Choroid plexus epithelial cell (primary cell): ENCODE data around the gene HOXC9.

Experiments
- DNase-seq: peaks from one replicate; pipeline ENCODE4 v3.0.0-alpha.2; 2010; ENCODE audit warnings: low read depth
- H3K4me3 ChIP-seq: 2 replicates; pipeline ENCODE4 v1.5.1; 2011; ENCODE audit warnings: low read depth, mild to moderate bottlenecking, control low read depth, low read length, moderate library complexity
- TF ChIP-seq, protein P1 (sequence below): conservative IDR thresholded peaks from 2 replicates; pipeline ENCODE4 v1.5.1; 2011; ENCODE audit warnings: low read depth, mild to moderate bottlenecking, control low read depth, inconsistent platforms, low read length, moderate library complexity

HOXC9 gene

DNA sequence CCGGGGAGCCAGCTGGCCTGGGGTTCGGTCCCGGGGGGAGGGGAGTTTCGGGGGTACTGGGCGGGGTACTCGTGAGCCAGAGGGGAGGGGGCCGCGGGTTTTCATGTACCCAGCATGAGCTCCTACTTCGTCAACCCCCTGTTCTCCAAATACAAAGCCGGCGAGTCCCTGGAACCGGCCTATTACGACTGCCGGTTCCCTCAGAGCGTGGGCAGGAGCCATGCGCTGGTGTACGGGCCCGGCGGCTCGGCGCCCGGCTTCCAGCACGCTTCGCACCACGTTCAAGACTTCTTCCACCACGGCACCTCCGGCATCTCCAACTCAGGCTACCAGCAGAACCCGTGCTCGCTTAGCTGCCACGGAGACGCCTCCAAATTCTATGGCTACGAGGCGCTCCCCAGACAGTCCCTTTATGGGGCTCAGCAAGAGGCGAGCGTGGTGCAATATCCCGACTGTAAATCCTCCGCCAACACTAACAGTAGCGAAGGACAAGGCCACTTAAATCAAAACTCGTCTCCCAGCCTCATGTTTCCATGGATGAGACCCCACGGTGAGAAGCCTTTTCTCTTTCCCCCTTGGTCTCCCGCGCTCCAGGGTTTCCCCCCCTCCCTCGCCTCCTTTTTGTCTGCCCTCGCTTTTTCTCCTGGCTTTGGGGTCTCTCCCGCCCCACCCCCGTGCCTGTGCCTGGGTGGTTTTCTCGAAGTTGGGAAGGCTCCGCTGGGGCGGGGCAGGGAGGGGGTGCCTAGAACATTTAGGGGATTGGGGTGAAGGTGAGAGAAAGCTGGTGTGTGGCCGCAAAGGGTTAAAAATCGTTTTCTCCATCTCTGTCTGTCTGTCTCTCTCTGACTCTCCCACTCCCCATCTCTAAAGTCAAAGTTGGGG, 9.5 kb downstream of the HOXC9 start:
- no peak overlapping the region for H3K4me3 ChIP-seq
- TF ChIP-seq, protein P1, sequence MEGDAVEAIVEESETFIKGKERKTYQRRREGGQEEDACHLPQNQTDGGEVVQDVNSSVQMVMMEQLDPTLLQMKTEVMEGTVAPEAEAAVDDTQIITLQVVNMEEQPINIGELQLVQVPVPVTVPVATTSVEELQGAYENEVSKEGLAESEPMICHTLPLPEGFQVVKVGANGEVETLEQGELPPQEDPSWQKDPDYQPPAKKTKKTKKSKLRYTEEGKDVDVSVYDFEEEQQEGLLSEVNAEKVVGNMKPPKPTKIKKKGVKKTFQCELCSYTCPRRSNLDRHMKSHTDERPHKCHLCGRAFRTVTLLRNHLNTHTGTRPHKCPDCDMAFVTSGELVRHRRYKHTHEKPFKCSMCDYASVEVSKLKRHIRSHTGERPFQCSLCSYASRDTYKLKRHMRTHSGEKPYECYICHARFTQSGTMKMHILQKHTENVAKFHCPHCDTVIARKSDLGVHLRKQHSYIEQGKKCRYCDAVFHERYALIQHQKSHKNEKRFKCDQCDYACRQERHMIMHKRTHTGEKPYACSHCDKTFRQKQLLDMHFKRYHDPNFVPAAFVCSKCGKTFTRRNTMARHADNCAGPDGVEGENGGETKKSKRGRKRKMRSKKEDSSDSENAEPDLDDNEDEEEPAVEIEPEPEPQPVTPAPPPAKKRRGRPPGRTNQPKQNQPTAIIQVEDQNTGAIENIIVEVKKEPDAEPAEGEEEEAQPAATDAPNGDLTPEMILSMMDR, result no peak
- DNase-seq, result no peak

DNA sequence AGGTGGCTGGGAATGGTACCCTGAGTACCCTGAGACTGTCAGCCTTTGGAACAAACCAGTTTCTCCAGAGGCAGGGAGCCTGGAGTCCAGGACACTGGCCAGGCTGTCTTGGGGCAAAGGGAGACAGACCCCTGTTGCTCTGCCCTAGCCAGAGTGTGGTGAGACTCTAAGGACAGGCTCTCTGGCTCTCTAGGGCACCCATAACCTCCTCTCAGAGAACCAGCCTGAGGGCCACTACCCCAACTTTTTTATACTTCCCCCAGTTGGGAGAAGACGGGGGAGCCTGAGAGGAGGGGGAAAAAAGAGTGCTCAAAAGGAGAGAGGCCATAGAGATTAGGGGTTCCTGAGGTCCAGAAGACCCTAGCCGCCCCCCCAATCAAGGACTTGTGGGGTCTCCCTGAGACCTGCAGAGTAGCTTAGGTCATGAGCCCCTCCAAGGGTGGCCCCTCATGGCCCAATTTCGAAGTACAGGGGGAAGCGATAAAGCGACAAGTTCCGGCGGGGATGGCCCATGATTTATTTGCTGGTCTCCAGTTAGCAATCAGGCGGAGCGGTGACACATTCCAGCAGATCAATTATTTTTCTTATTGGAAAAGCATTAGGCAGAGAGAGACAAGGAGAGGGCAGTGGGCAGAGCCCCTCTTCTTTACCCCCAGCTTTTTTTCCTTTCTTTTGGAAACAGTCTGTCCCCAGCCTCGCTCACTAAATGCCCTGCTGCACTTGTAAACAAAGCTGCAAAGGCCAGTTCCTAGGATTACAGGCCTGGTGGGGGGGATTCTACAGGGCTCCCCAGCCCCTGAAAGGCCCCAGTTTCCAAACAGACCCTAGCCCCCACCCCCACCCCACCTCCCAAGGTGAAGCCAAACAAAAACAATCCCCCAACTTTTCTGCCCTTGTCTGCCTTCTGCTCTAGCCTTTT, 10.4 kb downstream of the HOXC9 start:
- DNase-seq, result no peak
- no peak overlapping the region for H3K4me3 ChIP-seq

DNA sequence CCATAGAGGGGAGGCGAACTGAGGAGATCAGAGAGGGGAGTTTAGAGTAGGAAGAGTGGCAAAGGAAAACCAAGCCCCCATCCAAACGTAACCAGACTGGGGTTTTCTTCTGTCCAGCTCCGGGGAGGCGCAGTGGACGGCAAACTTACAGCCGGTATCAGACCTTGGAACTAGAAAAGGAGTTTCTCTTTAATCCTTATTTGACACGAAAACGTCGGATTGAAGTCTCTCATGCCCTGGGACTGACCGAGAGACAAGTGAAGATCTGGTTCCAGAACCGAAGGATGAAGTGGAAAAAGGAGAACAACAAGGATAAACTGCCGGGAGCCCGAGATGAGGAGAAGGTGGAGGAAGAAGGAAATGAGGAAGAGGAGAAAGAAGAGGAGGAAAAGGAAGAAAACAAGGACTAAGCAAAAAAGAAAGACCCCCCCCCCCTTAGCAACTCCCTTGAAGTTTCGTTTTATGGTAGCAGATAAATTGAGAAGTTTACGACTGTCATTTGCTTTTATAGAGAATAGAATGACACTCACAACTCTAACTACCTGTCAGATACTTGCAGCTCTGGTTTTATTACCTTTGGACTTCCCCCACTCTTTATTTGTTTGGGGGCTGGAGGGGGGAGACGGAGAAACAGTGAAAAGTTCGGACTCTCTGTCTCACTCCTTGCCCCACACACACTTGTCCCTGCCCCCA, 11.2 kb downstream of the HOXC9 start:
- no peak for DNase-seq
- TF ChIP-seq, protein P1, result no peak
- no peak overlapping the region for H3K4me3 ChIP-seq

More for the DNA sequence above, 10.4 kb downstream of the HOXC9 start:
- TF ChIP-seq, protein P1, result no peak

DNA sequence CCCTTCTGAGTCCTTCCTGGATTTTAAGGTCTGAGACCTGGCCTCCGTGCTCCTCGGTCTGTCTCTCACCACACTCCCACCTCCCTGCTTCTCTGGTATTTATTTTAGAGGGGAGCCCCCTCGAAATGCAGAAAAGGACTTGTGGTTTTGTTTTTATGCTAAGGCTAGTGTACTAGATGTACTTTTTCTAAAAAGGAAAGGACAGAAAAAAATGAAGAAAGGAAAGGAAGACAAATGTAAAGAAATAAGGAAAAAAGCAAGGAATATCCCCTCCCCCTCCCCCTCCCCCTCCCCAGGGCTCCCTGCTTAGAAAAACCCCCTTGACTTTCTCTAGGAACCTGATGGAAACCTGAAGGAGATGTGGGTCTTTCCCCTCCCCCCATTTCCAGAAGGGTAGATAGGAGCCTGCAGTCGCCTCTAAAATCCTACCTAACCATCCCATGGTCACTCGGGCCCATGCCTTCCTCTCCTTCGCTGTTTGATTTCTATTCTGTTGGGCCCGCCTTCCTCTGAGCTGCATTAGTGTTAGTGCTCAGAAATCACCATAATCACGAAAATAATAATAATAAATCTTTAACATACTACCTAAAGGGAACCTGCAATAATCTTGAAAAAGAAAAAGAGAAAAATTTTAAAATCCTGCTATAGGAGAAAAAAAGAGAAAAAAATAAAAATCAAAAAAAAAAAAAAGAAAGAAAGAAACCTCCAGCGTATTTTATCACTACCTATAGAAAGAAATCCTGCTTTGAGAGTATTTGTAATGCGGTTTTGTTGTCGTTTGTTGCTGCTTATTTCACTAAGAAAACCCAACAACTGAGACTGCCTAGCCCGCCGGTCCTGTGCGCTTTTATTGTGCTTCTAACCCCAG, 11.9 kb downstream of the HOXC9 start:
- TF ChIP-seq, protein P1, result no peak
- no peak for DNase-seq
- H3K4me3 ChIP-seq, result no peak overlapping the region

DNA sequence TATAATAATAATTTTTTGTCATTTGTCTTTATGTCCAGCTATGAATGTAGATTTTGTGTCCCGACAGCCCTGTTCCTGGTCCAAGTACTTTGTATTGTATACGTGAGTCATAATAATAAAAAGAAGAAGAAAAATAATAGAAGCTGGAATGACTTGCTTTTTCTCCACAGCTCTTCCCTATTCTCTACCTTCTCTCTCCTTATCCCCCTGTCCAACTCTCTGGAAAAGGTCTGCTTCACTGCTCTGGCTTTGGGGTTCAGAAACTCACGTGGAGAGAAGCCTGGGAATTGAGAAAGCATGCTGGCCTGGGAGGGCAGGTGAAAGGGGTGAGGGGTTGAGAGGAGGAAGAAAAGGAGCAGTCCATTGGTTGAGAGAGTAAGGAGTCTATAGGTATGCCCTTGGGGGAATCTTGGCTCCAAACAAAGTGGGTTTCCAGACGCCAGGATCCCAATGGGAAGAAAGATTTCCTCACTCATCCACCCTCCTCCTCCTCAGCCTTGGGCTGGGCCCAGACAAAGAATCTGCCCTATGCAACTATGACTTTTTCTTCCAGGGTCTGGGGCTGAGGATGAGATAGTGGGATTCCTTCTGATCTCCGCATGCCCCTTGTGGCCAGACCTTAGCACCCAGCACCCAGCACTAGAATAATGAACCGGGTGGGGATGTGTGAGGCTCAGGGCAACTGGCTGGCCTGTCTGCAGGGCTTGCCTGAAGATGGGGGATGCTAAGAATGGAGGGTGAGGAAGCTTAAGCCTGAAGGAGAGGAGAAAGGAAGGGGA, 12.9 kb downstream of the HOXC9 start:
- no peak overlapping the region for H3K4me3 ChIP-seq
- TF ChIP-seq, protein P1, result no peak
- no peak for DNase-seq
